ENCODE measurements around the gene PTX4.

Gene PTX4

GRCh38 chr16:1535391-1536291 lies 46.9 kb upstream of the PTX4 start:
- TF ChIP-seq YY1 (IDR thresholded peaks at IDR 0.05; ENCODE audit: low read depth): no peak
- no peak for TF ChIP-seq MAX (IDR thresholded peaks at IDR 0.05)
- no peak for TF ChIP-seq TCF12 (IDR thresholded peaks at IDR 0.05; ENCODE audit: low read depth)
- TF ChIP-seq ZBTB7A (IDR thresholded peaks at IDR 0.05; ENCODE audit: low read depth): no peak
- TF ChIP-seq REST (IDR thresholded peaks at IDR 0.05; ENCODE audit: low read depth): no peak
- no peak for TF ChIP-seq FOXM1 (IDR thresholded peaks at IDR 0.05; ENCODE audit: borderline replicate concordance, low read depth)
- TF ChIP-seq CEBPB (IDR thresholded peaks at IDR 0.05): no peak
- no peak for TF ChIP-seq TEAD4 (IDR thresholded peaks at IDR 0.05)
- no peak for TF ChIP-seq EP300 (IDR thresholded peaks at IDR 0.05; ENCODE audit: borderline replicate concordance)
- TF ChIP-seq EGR1 (IDR thresholded peaks at IDR 0.05): no peak
- TF ChIP-seq CREB1 (IDR thresholded peaks at IDR 0.05; ENCODE audit: low read depth): no peak

- TF ChIP-seq NFIC (IDR thresholded peaks at IDR 0.05) (no peak), USF1 (IDR thresholded peaks at IDR 0.05) (no peak), CREB1 (IDR thresholded peaks at IDR 0.05; ENCODE audit: low read depth) (no peak), MAX (IDR thresholded peaks at IDR 0.05) (no peak), RAD21 (IDR thresholded peaks at IDR 0.05; ENCODE audit: low read depth) (no peak), YY1 (IDR thresholded peaks at IDR 0.05; ENCODE audit: low read depth) (no peak), FOXM1 (IDR thresholded peaks at IDR 0.05; ENCODE audit: borderline replicate concordance, low read depth) (no peak)
Measured at GRCh38 chr16:1534021-1535020, 45.6 kb upstream of the PTX4 start.

- TF ChIP-seq CEBPB (IDR thresholded peaks at IDR 0.05): no peak
- TF ChIP-seq YY1 (IDR thresholded peaks at IDR 0.05; ENCODE audit: low read depth): no peak
- no peak for TF ChIP-seq USF1 (IDR thresholded peaks at IDR 0.05)
- no peak for TF ChIP-seq TAF1 (IDR thresholded peaks at IDR 0.05; ENCODE audit: low read depth)
- no peak for TF ChIP-seq RAD21 (IDR thresholded peaks at IDR 0.05; ENCODE audit: low read depth)
- no peak for TF ChIP-seq REST (IDR thresholded peaks at IDR 0.05; ENCODE audit: low read depth)
- no peak for TF ChIP-seq NFIC (IDR thresholded peaks at IDR 0.05)
- no peak for TF ChIP-seq FOXM1 (IDR thresholded peaks at IDR 0.05; ENCODE audit: borderline replicate concordance, low read depth)
- TF ChIP-seq TCF12 (IDR thresholded peaks at IDR 0.05; ENCODE audit: low read depth): no peak
- no peak for TF ChIP-seq EGR1 (IDR thresholded peaks at IDR 0.05)
- no peak for TF ChIP-seq TEAD4 (IDR thresholded peaks at IDR 0.05)
- TF ChIP-seq MAX (IDR thresholded peaks at IDR 0.05): no peak
- TF ChIP-seq EP300 (IDR thresholded peaks at IDR 0.05; ENCODE audit: borderline replicate concordance): no peak
- no peak for TF ChIP-seq CREB1 (IDR thresholded peaks at IDR 0.05; ENCODE audit: low read depth)
- no peak for TF ChIP-seq ZBTB7A (IDR thresholded peaks at IDR 0.05; ENCODE audit: low read depth)
Measured at GRCh38 chr16:1533443-1533951, 44.8 kb upstream of the PTX4 start, which contains the start of gene TMEM204. TSS of gene TMEM204 (plus strand) at chr16:1533666. CDS start at chr16:1534276, 610 bp downstream.

GRCh38 chr16:1532771-1533170 lies 44.0 kb upstream of the PTX4 start:
- TF ChIP-seq EP300 (IDR thresholded peaks at IDR 0.05; ENCODE audit: borderline replicate concordance): no peak
- TF ChIP-seq EGR1 (IDR thresholded peaks at IDR 0.05): no peak
- TF ChIP-seq MAX (IDR thresholded peaks at IDR 0.05): no peak
- no peak for TF ChIP-seq TAF1 (IDR thresholded peaks at IDR 0.05; ENCODE audit: low read depth)
- no peak for TF ChIP-seq CEBPB (IDR thresholded peaks at IDR 0.05)
- TF ChIP-seq REST (IDR thresholded peaks at IDR 0.05; ENCODE audit: low read depth): no peak
- no peak for TF ChIP-seq CREB1 (IDR thresholded peaks at IDR 0.05; ENCODE audit: low read depth)
- TF ChIP-seq TCF12 (IDR thresholded peaks at IDR 0.05; ENCODE audit: low read depth): no peak
- no peak for TF ChIP-seq YY1 (IDR thresholded peaks at IDR 0.05; ENCODE audit: low read depth)
- no peak for TF ChIP-seq USF1 (IDR thresholded peaks at IDR 0.05)
- no peak for TF ChIP-seq TEAD4 (IDR thresholded peaks at IDR 0.05)
